ENCODE measurements around the gene CD69.

CD69 gene

GRCh38 chr12:9779209-9779608, 18.5 kb upstream of the CD69 start:
- no peak for DNase-seq

- no peak for DNase-seq
Observed at GRCh38 chr12:9776781-9777180, 16.1 kb upstream of the CD69 start.

- no peak for DNase-seq
Observed at GRCh38 chr12:9773216-9773877, 12.6 kb upstream of the CD69 start.

- no peak for DNase-seq
Observed at GRCh38 chr12:9763025-9763424, 2.3 kb upstream of the CD69 start.

GRCh38 chr12:9762369-9762768, 1.7 kb upstream of the CD69 start:
- no peak for DNase-seq

GRCh38 chr12:9761419-9761781, 699 bp upstream of the CD69 start:
- peak; percentile 36 for DNase-seq

- no peak for DNase-seq
Observed at GRCh38 chr12:9760120-9760519, 581 bp downstream of the CD69 start.

- no peak for DNase-seq
Observed at GRCh38 chr12:9759694-9760093, 1.0 kb downstream of the CD69 start.

GRCh38 chr12:9758119-9758518, 2.6 kb downstream of the CD69 start:
- DNase-seq, result no peak

- no peak for DNase-seq
Observed at GRCh38 chr12:9757433-9758025, 3.2 kb downstream of the CD69 start.

GRCh38 chr12:9756706-9757105, 4.0 kb downstream of the CD69 start:
- no peak for DNase-seq

GRCh38 chr12:9756170-9756569, 4.5 kb downstream of the CD69 start:
- no peak for DNase-seq

- no peak for DNase-seq
Observed at GRCh38 chr12:9755567-9755966, 5.1 kb downstream of the CD69 start.

GRCh38 chr12:9755035-9755434, 5.7 kb downstream of the CD69 start:
- DNase-seq, result no peak

- DNase-seq, result no peak
Observed at GRCh38 chr12:9754099-9754927, 6.4 kb downstream of the CD69 start.

GRCh38 chr12:9753498-9753897, 7.2 kb downstream of the CD69 start:
- DNase-seq, result no peak

GRCh38 chr12:9753073-9753472, 7.6 kb downstream of the CD69 start:
- no peak for DNase-seq

GRCh38 chr12:9752145-9752933, 8.4 kb downstream of the CD69 start:
- DNase-seq, result no peak

- DNase-seq, result no peak
Observed at GRCh38 chr12:9751204-9752144, 9.2 kb downstream of the CD69 start.

- DNase-seq, result peak; percentile 53
Observed at GRCh38 chr12:9750276-9751203, 10.2 kb downstream of the CD69 start.

GRCh38 chr12:9749640-9750039, 11.1 kb downstream of the CD69 start:
- no peak for DNase-seq

Measured in KG1 (cell line).